ENCODE data around the gene FHIT.

FHIT gene

GRCh38 chr3:59769127-59769750 is 1482.0 kb downstream of the FHIT start:
- no peak for DNase-seq

GRCh38 chr3:59766200-59766872 is 1484.9 kb downstream of the FHIT start:
- no peak for DNase-seq

- no peak for DNase-seq
These were observed 1487.1 kb downstream of the FHIT start for GRCh38 chr3:59764171-59764570.

- no peak for DNase-seq
These were observed 1488.3 kb downstream of the FHIT start for GRCh38 chr3:59762941-59763340.

- DNase-seq: no peak
These were observed 1491.8 kb downstream of the FHIT start for GRCh38 chr3:59759298-59760031.

- no peak for DNase-seq
These were observed 1492.6 kb downstream of the FHIT start for GRCh38 chr3:59758672-59759071.

- DNase-seq: no peak
These were observed 1494.3 kb downstream of the FHIT start for GRCh38 chr3:59756934-59757333.

GRCh38 chr3:59754456-59755129 is 1496.7 kb downstream of the FHIT start:
- DNase-seq: no peak

- DNase-seq: no peak
These were observed 1497.3 kb downstream of the FHIT start for GRCh38 chr3:59753808-59754450.

GRCh38 chr3:59752925-59753324 is 1498.3 kb downstream of the FHIT start:
- no peak for DNase-seq

GRCh38 chr3:59751606-59752005 is 1499.6 kb downstream of the FHIT start:
- no peak for DNase-seq

- DNase-seq: no peak
These were observed 1500.9 kb downstream of the FHIT start for GRCh38 chr3:59750391-59750790.

- DNase-seq: no peak
These were observed 1502.0 kb downstream of the FHIT start for GRCh38 chr3:59749291-59749690.

GRCh38 chr3:59746585-59746984 is 1504.7 kb downstream of the FHIT start:
- no peak for DNase-seq

- DNase-seq: no peak
These were observed 1514.0 kb downstream of the FHIT start for GRCh38 chr3:59737241-59737640.

GRCh38 chr3:59734061-59734460 is 1517.2 kb downstream of the FHIT start:
- no peak for DNase-seq

- no peak for DNase-seq
These were observed 1518.0 kb downstream of the FHIT start for GRCh38 chr3:59733041-59733809.

GRCh38 chr3:59731943-59732342 is 1519.3 kb downstream of the FHIT start:
- no peak for DNase-seq

- DNase-seq: no peak
These were observed 1520.7 kb downstream of the FHIT start for GRCh38 chr3:59730591-59730990.

- DNase-seq: no peak
These were observed 1522.7 kb downstream of the FHIT start for GRCh38 chr3:59728587-59728908.

GRCh38 chr3:59727902-59728586 is 1523.2 kb downstream of the FHIT start:
- no peak for DNase-seq

- DNase-seq: no peak
These were observed 1525.0 kb downstream of the FHIT start for GRCh38 chr3:59726279-59726678.
